GM12878 (cell line): ENCODE measurements around the gene LRRC3C. TPM values are rescaled to one million over a fixed set of nuclear protein-coding genes. Genes with fewer than 3 reads are reported as not detected.

Experiments
- ATAC-seq: fragments of 200-7000 bp; cut with Tn5 transposase; 3 replicates; pipeline ENCODE4 v1.9.1; 2020; ENCODE audit warnings: mild to moderate bottlenecking, moderate library complexity
- BruUV-seq: library from RNA; stranded (reverse); fragments of 400-500 nt; replicated peaks from 2 replicates; lab custom pipeline; 2021; lab: Mats Ljungman, UMichigan
- CTCF ChIA-PET: fragments of 300-600 bp; sonication (Branson Sonifier 250); formaldehyde crosslinking; extraction: SDS; loops from one replicate; lab custom pipeline; 2021; ENCODE audit warnings: inconsistent platforms; lab: Yijun Ruan, JAX
- POLR2A ChIA-PET: fragments of 350-600 bp; formaldehyde crosslinking; extraction: SDS; loops from one replicate; lab custom pipeline; 2021; ENCODE audit warnings: inconsistent platforms; lab: Charles Lee
- RAD21 ChIA-PET: fragments of 300-600 bp; sonication (Branson Sonifier 250); formaldehyde crosslinking; loops from one replicate; lab custom pipeline; 2023; ENCODE audit warnings: antibody characterized with exemption; ENCODE audit not compliant: unreplicated experiment; lab: Charles Lee
- SMC1A ChIA-PET: fragments of 300-600 bp; sonication (Branson Sonifier 250); formaldehyde crosslinking; loops from one replicate; lab custom pipeline; 2023; ENCODE audit not compliant: unreplicated experiment, uncharacterized antibody; lab: Charles Lee
- DNase-seq: peaks from one replicate; pipeline ENCODE4 v3.0.0-alpha.2; 2011; ENCODE audit warnings: low read depth, low spot score
- FAIRE-seq: peaks from 3 replicates; lab custom pipeline; 2011; peaks lifted over from hg19 to GRCh38; lab: Jason Lieb, UNC
- H2AFZ ChIP-seq: 2 replicates; pipeline ENCODE4 v1.6.0; 2011; ENCODE audit warnings: low read depth, low read length, control low read depth; ENCODE audit not compliant: control insufficient read depth
- H3K27ac ChIP-seq: 2 replicates; pipeline ENCODE4 v1.5.1; 2011; ENCODE audit warnings: control low read depth; ENCODE audit not compliant: control insufficient read depth, insufficient read depth
- H3K27me3 ChIP-seq, 2 experiments: replicated peaks in 1 of 2; 2 replicates each; pipeline versions ENCODE4 v1.6.0 to v1.6.1; 2011; ENCODE audit warnings: low read length in 1 of 2; ENCODE audit not compliant: control insufficient read depth in 2 of 2, insufficient read depth in 2 of 2
- H3K36me3 ChIP-seq, 2 experiments: 2 replicates each; pipeline ENCODE4 v1.5.1; 2011; ENCODE audit warnings: low read length in 1 of 2; ENCODE audit not compliant: control insufficient read depth in 2 of 2, insufficient read depth in 2 of 2
- H3K4me1 ChIP-seq: 2 replicates; pipeline ENCODE4 v1.6.1; 2011; ENCODE audit warnings: mild to moderate bottlenecking, low read length, moderate library complexity, mixed read lengths; ENCODE audit not compliant: control insufficient read depth, insufficient read depth
- H3K4me2 ChIP-seq: 2 replicates; pipeline ENCODE4 v1.6.0; 2011; ENCODE audit warnings: control low read depth; ENCODE audit not compliant: control insufficient read depth, insufficient read depth
- H3K4me3 ChIP-seq: fragments of 200-600 bp; sonication (generic); 2 replicates; pipeline ENCODE4 v1.5.1; 2016
- H3K79me2 ChIP-seq: 2 replicates; pipeline ENCODE4 v1.6.0; 2011; ENCODE audit warnings: low read length; ENCODE audit not compliant: control insufficient read depth, insufficient read depth
- H3K9ac ChIP-seq: 2 replicates; pipeline ENCODE4 v1.8.0; 2011; ENCODE audit warnings: low read length, control low read depth, mixed read lengths; ENCODE audit not compliant: control insufficient read depth, insufficient read depth
- H3K9me3 ChIP-seq: replicated peaks from 3 replicates; pipeline ENCODE4 v1.5.1; 2011; ENCODE audit warnings: mild to moderate bottlenecking, low read length; ENCODE audit not compliant: control insufficient read depth, insufficient read depth
- H4K20me1 ChIP-seq: 2 replicates; pipeline ENCODE4 v1.6.0; 2011; ENCODE audit not compliant: control insufficient read depth, insufficient read depth
- HDGF ChIP-seq: fragments of 450-650 bp; IDR thresholded peaks from 2 replicates; pipeline ENCODE4 v1.6.1; 2016; ENCODE audit warnings: antibody characterized with exemption
- SMAD1 ChIP-seq: fragments of 450-650 bp; IDR thresholded peaks from 2 replicates; pipeline ENCODE4 v1.6.1; 2018; ENCODE audit warnings: mild to moderate bottlenecking, low read depth; ENCODE audit not compliant: partially characterized antibody
- ZNF687 ChIP-seq: fragments of 450-650 bp; IDR thresholded peaks from 2 replicates; pipeline ENCODE4 v1.6.1; 2017; ENCODE audit warnings: mild to moderate bottlenecking, moderate library complexity
- WGBS: methylation state at CpG from one replicate; pipeline ENCODE4 v1.1.6; 2016; ENCODE audit warnings: low lambda C conversion rate; ENCODE audit not compliant: insufficient replicate concordance, insufficient coverage; ENCODE audit errors: missing lambda C conversion rate; 5-methylcytosine and 5-hydroxymethylcytosine counted together
- in situ Hi-C: fragments of 300-500 bp; cut with MboI; formaldehyde crosslinking; loops from 9 replicates; pipeline ENCODE4 v1.14.3; 2018; ENCODE audit warnings: mixed read lengths
- intact Hi-C: fragments of 100-400 bp; cut with micrococcal nuclease; formaldehyde crosslinking; loops from one replicate; pipeline ENCODE4 v1.14.2; 2022; ENCODE audit not compliant: unreplicated experiment
- polyA plus RNA-seq, 11 experiments: library from polyadenylated mRNA; depleted of rRNA in 4 of 11; unstranded in 6 of 11; stranded (reverse) in 5 of 11; fragments of >200 nt; fragmentation: Nextera tagmentation in 4 of 11; fragmentation: Illumina TruSeq in 1 of 11; extraction: Ambion mirVana in 4 of 11; extraction: Trizol in 1 of 11; gene quantifications; 1 replicate in 1 of 11; 2 replicates in 10 of 11; pipeline versions ENCODE4 v1.2.1 to v1.2.3, GENCODE V29; 2011 to 2016; ENCODE audit warnings: inconsistent platforms in 2 of 11, missing spikeins in 2 of 11, low read depth in 1 of 11
- total RNA-seq, 4 experiments: library from RNA; depleted of rRNA in 3 of 4; stranded (reverse); fragments of >200 nt in 3 of 4; fragmentation: Illumina TruSeq in 1 of 4; extraction: Trizol in 1 of 4; gene quantifications; 2 replicates each; pipeline versions ENCODE4 v1.2.1 to v1.2.3, GENCODE V29; 2013 to 2021

The LRRC3C gene
- total and polyA plus RNA-seq, 10 of the 15 experiments (the other 5 are each of a cell fraction or from before 2014, with no cell fraction given): not detected

DNA sequence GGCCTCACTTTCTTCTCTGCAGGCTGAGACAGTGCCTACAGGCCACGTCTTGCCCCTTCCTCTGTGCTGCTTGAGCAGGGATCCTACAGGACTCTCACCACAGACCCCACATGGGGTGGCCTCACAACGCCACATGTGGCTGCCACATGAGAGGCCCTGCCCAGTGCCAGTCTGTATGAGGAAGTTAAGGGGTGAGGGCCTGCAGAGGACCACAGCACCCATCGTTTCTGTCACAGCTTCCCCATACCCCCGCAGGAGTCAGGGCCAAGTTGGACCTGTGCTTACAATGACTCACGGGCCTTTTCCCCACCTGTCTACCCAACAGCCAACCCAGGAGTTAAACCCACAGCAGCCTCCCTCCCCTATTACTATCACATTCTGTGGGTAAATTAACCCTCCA is 6.2 kb upstream of the LRRC3C start:
- TSS peak; percentile 86 for BruUV-seq
- peaks cover 38% of the 10 kb centered on the region for H3K79me2 ChIP-seq
- POLR2A ChIA-PET: interaction anchor here (1.0 to 1.8 kb wide), 3 partner anchors 17 to 33 kb away, joined by 5 to 11 read pairs (median 6); no protein-coding TSS in a partner anchor
- TF ChIP-seq SMAD1 (no peak), ZNF687 (peak; percentile 61), HDGF (peak; percentile 70)
- FAIRE-seq (no peak), ATAC-seq (peak; percentile 69), DNase-seq (no peak)
- in situ Hi-C loops: no loop called here
- peak overlapping the region; percentile 36; the same call in 1 of the 2 replicates for H2AFZ ChIP-seq
- no peaks in the 10 kb centered on the region for H3K27me3 ChIP-seq
- WGBS: 5% methylated on average over 5 of the region's 5 CpGs
- SMC1A ChIA-PET: interaction anchor here (1.0 to 4.6 kb wide), 4 partner anchors 16 to 127 kb away, joined by 3 to 25 read pairs (median 4); no protein-coding TSS in a partner anchor
- peak overlapping the region; percentile 55; the same call in 1 of the 2 replicates for H3K9ac ChIP-seq
- intact Hi-C loops: no loop called here
- peaks cover 15% of the 10 kb centered on the region in 2 experiments; a peak in 3 of 4 replicates for H3K36me3 ChIP-seq
- H3K4me1 ChIP-seq: peaks cover 42% of the 10 kb centered on the region
- RAD21 ChIA-PET: interaction anchor here (0.6 to 2.4 kb wide), 4 partner anchors 13 to 60 kb away, joined by 3 to 8 read pairs (median 3); no protein-coding TSS in a partner anchor
- H3K9me3 ChIP-seq: no peaks in the 10 kb centered on the region; the same call in 2 of the 3 replicates
- H3K4me2 ChIP-seq: peak overlapping the region; percentile 68
- no peaks in the 10 kb centered on the region for H4K20me1 ChIP-seq
- H3K27ac ChIP-seq: peak overlapping the region; percentile 85
- 0 out of 2 replicates have a peak overlapping the region, but pooled peaks have one; percentile 3 for H3K4me3 ChIP-seq
- CTCF ChIA-PET: interaction anchor here (0.7 to 2.4 kb wide), 4 partner anchors 16 to 298 kb away, joined by 3 to 8 read pairs (median 4); no protein-coding TSS in a partner anchor
